Neural progenitor cell (in vitro differentiated cells): Measurements from ENCODE around the gene NUTM1. TPM values are rescaled to one million over a fixed set of nuclear protein-coding genes. Genes with fewer than 3 reads are reported as not detected.

ENCODE experiments used
- DNase-seq: peaks from one replicate; pipeline ENCODE4 v3.0.0-alpha.2; 2016; ENCODE audit warnings: low spot score
- H2AFZ ChIP-seq: fragments of 200-600 bp; sonication (generic); replicated peaks from 2 replicates; pipeline ENCODE4 v1.6.1; 2016; ENCODE audit warnings: antibody characterized with exemption
- H3F3A ChIP-seq: fragments of 200-600 bp; sonication (generic); 2 replicates; pipeline ENCODE4 v1.6.1; 2016; ENCODE audit warnings: antibody characterized with exemption, low read depth
- H3K27ac ChIP-seq: fragments of 200-600 bp; sonication (generic); 2 replicates; pipeline ENCODE4 v1.5.1; 2016; ENCODE audit warnings: mild to moderate bottlenecking
- H3K27me3 ChIP-seq: fragments of 200-600 bp; sonication (generic); 2 replicates; pipeline ENCODE4 v1.6.1; 2016; ENCODE audit warnings: mild to moderate bottlenecking, moderate library complexity
- H3K36me3 ChIP-seq: fragments of 200-600 bp; sonication (generic); 2 replicates; pipeline ENCODE4 v1.5.1; 2016
- H3K4me1 ChIP-seq: fragments of 200-600 bp; sonication (generic); 2 replicates; pipeline ENCODE4 v1.6.1; 2016; ENCODE audit warnings: mixed run types
- H3K4me2 ChIP-seq: fragments of 200-600 bp; sonication (generic); 2 replicates; pipeline ENCODE4 v1.6.1; 2016
- H3K4me3 ChIP-seq: fragments of 200-600 bp; sonication (generic); 2 replicates; pipeline ENCODE4 v1.5.1; 2016
- H3K79me2 ChIP-seq: fragments of 200-600 bp; sonication (generic); 2 replicates; pipeline ENCODE4 v1.6.1; 2016; ENCODE audit warnings: low read depth
- H3K9ac ChIP-seq: fragments of 200-600 bp; sonication (generic); 2 replicates; pipeline ENCODE4 v1.6.1; 2016
- H3K9me3 ChIP-seq: fragments of 200-600 bp; sonication (generic); 2 replicates; pipeline ENCODE4 v1.5.1; 2016; ENCODE audit warnings: low read depth
- H4K20me1 ChIP-seq: fragments of 200-600 bp; sonication (generic); 2 replicates; pipeline ENCODE4 v1.6.1; 2016; ENCODE audit warnings: low read depth
- H3K27ac Mint-ChIP-seq: 3 replicates; pipeline ENCODE4 v1.8.0; 2021; ENCODE audit warnings: mixed read lengths
- H3K27me3 Mint-ChIP-seq: 2 replicates; pipeline ENCODE4 v1.8.0; 2022; ENCODE audit warnings: low read depth, mild to moderate bottlenecking, inconsistent platforms, moderate library complexity, mixed read lengths; ENCODE audit not compliant: insufficient read depth
- H3K36me3 Mint-ChIP-seq: 3 replicates; pipeline ENCODE4 v1.8.0; 2021; ENCODE audit warnings: mixed read lengths
- H3K4me1 Mint-ChIP-seq: 3 replicates; pipeline ENCODE4 v1.8.0; 2021; ENCODE audit warnings: mixed read lengths
- H3K4me3 Mint-ChIP-seq: 3 replicates; pipeline ENCODE4 v1.8.0; 2021; ENCODE audit warnings: mild to moderate bottlenecking, moderate library complexity, mixed read lengths
- H3K9me3 Mint-ChIP-seq: 3 replicates; pipeline ENCODE4 v1.8.0; 2020; ENCODE audit warnings: mixed read lengths
- EZH2 ChIP-seq: fragments of 200-600 bp; sonication (generic); IDR thresholded peaks from 2 replicates; pipeline ENCODE4 v1.6.1; 2017; ENCODE audit warnings: antibody characterized with exemption, mild to moderate bottlenecking, moderate library complexity
- EZH2phosphoT487 ChIP-seq: fragments of 200-600 bp; sonication (generic); IDR thresholded peaks from 2 replicates; pipeline ENCODE4 v1.6.1; 2017; ENCODE audit warnings: antibody characterized with exemption
- total RNA-seq: library from RNA; depleted of rRNA; stranded (reverse); fragments of >200 nt; gene quantifications from 2 replicates; pipeline ENCODE4 v1.2.3, GENCODE V29; 2015; ENCODE audit warnings: low replicate concordance
- TF ChIP-seq, protein P1 (sequence below): fragments of 200-600 bp; sonication (generic); IDR thresholded peaks from 2 replicates; pipeline ENCODE4 v1.5.1; 2017; ENCODE audit warnings: antibody characterized with exemption, mild to moderate bottlenecking

The NUTM1 gene
- total RNA-seq, 1 donor from 2014 or later, result not detected

GRCh38 chr15:34336991-34337556 lies 6.0 kb upstream of the NUTM1 start:
- H3K4me1 Mint-ChIP-seq, result peaks cover 12% of the 10 kb centered on the region
- peak overlapping the region; percentile 95 for H3K27ac Mint-ChIP-seq
- Histone ChIP-seq H3K36me3 (peaks cover 14% of the 10 kb centered on the region), H3K4me3 (peak overlapping the region; percentile 99), H3K4me1 (peaks cover 13% of the 10 kb centered on the region), H3K79me2 (peaks cover 15% of the 10 kb centered on the region), H3K27me3 (peaks cover 4% of the 10 kb centered on the region), H2AFZ (peak overlapping the region; percentile 99), H3K4me2 (peak overlapping the region; percentile 98), H3K27ac (peak overlapping the region; percentile 82), H3K9me3 (no peaks in the 10 kb centered on the region), H3F3A (peaks cover 27% of the 10 kb centered on the region), H3K9ac (peak overlapping the region; percentile 67), H4K20me1 (peaks cover 4% of the 10 kb centered on the region)
- H3K36me3 Mint-ChIP-seq, result peaks cover 17% of the 10 kb centered on the region
- DNase-seq, result peak; percentile 16
- no peaks in the 10 kb centered on the region for H3K9me3 Mint-ChIP-seq
- peak overlapping the region; percentile 95 for H3K4me3 Mint-ChIP-seq
- H3K27me3 Mint-ChIP-seq, result peaks cover 5% of the 10 kb centered on the region
- no peak for TF ChIP-seq EZH2
- TF ChIP-seq EZH2phosphoT487, result no peak
- TF ChIP-seq, protein P1, sequence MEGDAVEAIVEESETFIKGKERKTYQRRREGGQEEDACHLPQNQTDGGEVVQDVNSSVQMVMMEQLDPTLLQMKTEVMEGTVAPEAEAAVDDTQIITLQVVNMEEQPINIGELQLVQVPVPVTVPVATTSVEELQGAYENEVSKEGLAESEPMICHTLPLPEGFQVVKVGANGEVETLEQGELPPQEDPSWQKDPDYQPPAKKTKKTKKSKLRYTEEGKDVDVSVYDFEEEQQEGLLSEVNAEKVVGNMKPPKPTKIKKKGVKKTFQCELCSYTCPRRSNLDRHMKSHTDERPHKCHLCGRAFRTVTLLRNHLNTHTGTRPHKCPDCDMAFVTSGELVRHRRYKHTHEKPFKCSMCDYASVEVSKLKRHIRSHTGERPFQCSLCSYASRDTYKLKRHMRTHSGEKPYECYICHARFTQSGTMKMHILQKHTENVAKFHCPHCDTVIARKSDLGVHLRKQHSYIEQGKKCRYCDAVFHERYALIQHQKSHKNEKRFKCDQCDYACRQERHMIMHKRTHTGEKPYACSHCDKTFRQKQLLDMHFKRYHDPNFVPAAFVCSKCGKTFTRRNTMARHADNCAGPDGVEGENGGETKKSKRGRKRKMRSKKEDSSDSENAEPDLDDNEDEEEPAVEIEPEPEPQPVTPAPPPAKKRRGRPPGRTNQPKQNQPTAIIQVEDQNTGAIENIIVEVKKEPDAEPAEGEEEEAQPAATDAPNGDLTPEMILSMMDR, result no peak

DNA sequence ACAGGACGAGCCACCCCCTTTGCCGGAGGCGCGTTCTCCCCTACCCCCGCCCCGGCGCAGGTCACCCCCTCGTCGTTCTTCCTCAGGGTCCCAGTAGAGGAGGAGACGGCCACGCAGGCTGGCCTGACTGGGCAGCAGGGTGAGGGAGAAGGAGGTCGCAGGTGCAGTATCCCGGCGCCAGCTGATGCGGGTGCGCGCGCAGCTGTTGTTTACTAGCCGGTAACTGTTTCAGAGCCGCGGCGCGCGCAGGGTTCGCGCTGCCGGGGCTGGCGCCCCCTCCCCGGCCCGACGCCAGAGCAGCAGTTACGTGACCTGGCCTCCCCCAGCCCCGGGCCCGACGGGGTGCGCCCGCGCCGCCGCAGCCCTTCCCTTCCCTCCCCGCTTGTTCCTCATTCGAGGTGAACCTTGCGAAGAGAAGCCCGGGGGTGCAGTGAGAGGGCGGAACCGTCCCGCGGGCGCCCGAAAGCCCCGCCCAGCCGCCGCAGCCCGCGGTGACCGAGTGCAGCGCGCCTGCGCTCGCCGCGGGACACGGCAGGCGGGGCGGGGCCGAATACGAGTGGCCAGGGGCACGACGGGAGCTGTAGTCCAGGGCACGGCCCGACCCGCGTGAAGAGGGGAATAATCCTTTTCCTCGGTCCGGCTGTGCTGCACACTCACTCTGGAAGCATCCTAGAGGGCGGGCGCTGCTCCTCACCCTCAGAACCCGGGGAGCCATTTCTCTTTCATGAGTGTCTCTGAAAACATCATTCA lies 5.4 kb upstream of the NUTM1 start, which contains the start of gene SLC12A6:
TSS of gene SLC12A6 (minus strand) at position 225 of the 750 bp plus-strand sequence. CDS start 1,101 bp downstream, outside the sequence.
- H3K9me3 Mint-ChIP-seq, result no peaks in the 10 kb centered on the region
- TF ChIP-seq EZH2phosphoT487 (no peak), EZH2 (no peak)
- TF ChIP-seq, protein P1, result peak; percentile 5
- Histone ChIP-seq H3K4me1 (peaks cover 13% of the 10 kb centered on the region), H3K4me2 (peak within 1 kb of the TSS; percentile 98), H3K9ac (peak within 1 kb of the TSS; percentile 67), H3K9me3 (no peaks in the 10 kb centered on the region), H3F3A (peaks cover 27% of the 10 kb centered on the region), H3K36me3 (peaks cover 14% of the 10 kb centered on the region), H4K20me1 (peaks cover 4% of the 10 kb centered on the region), H3K79me2 (peaks cover 22% of the 10 kb centered on the region), H3K4me3 (peak within 1 kb of the TSS; percentile 99), H3K27ac (peak within 1 kb of the TSS; percentile 82), H3K27me3 (peaks cover 4% of the 10 kb centered on the region), H2AFZ (peak within 1 kb of the TSS; percentile 99)
- peaks cover 17% of the 10 kb centered on the region for H3K36me3 Mint-ChIP-seq
- peaks cover 12% of the 10 kb centered on the region for H3K4me1 Mint-ChIP-seq
- DNase-seq, result peak; percentile 96
- peak within 1 kb of the TSS; percentile 95 for H3K27ac Mint-ChIP-seq
- H3K27me3 Mint-ChIP-seq, result peaks cover 5% of the 10 kb centered on the region
- H3K4me3 Mint-ChIP-seq, result peak within 1 kb of the TSS; percentile 95

- H3K79me2 ChIP-seq, result peaks cover 24% of the 10 kb centered on the region
- peaks cover 28% of the 10 kb centered on the region for H3F3A ChIP-seq
- H3K4me3 ChIP-seq, result peak overlapping the region; percentile 99
- H3K27ac ChIP-seq, result no peak overlapping the region
- H4K20me1 ChIP-seq, result peaks cover 4% of the 10 kb centered on the region
- H3K4me3 Mint-ChIP-seq, result peak overlapping the region; percentile 87
- H3K27me3 ChIP-seq, result peaks cover 4% of the 10 kb centered on the region
- H3K4me1 Mint-ChIP-seq, result peaks cover 12% of the 10 kb centered on the region
- peaks cover 5% of the 10 kb centered on the region for H3K27me3 Mint-ChIP-seq
- no peaks in the 10 kb centered on the region for H3K9me3 ChIP-seq
- H3K9ac ChIP-seq, result no peak overlapping the region
- no peaks in the 10 kb centered on the region for H3K9me3 Mint-ChIP-seq
- H3K36me3 ChIP-seq, result peaks cover 14% of the 10 kb centered on the region
- peaks cover 13% of the 10 kb centered on the region for H3K4me1 ChIP-seq
- H2AFZ ChIP-seq, result peak overlapping the region; percentile 99
- H3K4me2 ChIP-seq, result peak overlapping the region; percentile 98
- DNase-seq, result no peak
- TF ChIP-seq, protein P1, result no peak
- TF ChIP-seq EZH2 (no peak), EZH2phosphoT487 (no peak)
- peaks cover 17% of the 10 kb centered on the region for H3K36me3 Mint-ChIP-seq
- no peak overlapping the region for H3K27ac Mint-ChIP-seq
Observed at GRCh38 chr15:34338347-34338746, 4.8 kb upstream of the NUTM1 start.
